OCI-LY3 (cell line): ENCODE results near the gene TOP1.

ENCODE experiments used
- CTCF ChIP-seq: fragments of 200-600, 300-600 bp; sonication (generic); IDR thresholded peaks from 2 replicates; pipeline ENCODE4 v1.5.1; 2014; ENCODE audit warnings: antibody characterized with exemption, low read length, low read depth
- EZH2phosphoT487 ChIP-seq: fragments of 200-600 bp; shearing (Covaris generic); IDR thresholded peaks from 2 replicates; pipeline ENCODE4 v1.6.1; 2018; ENCODE audit warnings: antibody characterized with exemption, mixed run types, low read depth

GRCh38 chr20:41047279-41047974, 18.8 kb downstream of the TOP1 start:
- no peak for TF ChIP-seq CTCF
- TF ChIP-seq EZH2phosphoT487, result no peak
